GM18526 (cell line): ENCODE results near the gene ABHD3.

Source experiments
- POLR2A ChIP-seq: IDR thresholded peaks from 3 replicates; pipeline ENCODE4 v1.6.1; 2011; ENCODE audit not compliant: insufficient read length; ENCODE audit errors: extremely low read depth

The ABHD3 gene

DNA sequence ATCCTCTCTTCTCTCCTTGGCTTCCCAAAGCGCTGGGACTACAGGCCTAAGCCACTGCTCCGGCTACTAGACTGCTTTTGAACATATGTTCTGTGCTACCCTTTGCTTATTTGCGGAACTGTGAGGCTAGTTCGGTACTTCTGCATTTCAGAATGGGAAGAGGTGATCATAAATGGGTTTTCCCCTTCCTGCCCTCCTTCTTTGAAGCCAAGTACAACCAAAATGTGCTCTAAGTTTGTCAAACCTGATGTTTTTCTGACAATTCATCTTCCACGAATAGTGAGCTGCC, 102.3 kb downstream of the ABHD3 start:
- TF ChIP-seq POLR2A = no peak
